Esophagus muscularis mucosa (tissue), 3 donors: ENCODE results near the gene CHRDL2.

Experiments used
- CTCF ChIP-seq, 3 experiments: fragments of 200-600 bp in 2 of 3; fragments of 450-650 bp in 1 of 3; sonication (generic) in 2 of 3; IDR thresholded peaks; one replicate each; pipeline ENCODE4 v1.5.1; 2017 to 2019; ENCODE audit warnings: antibody characterized with exemption in 3 of 3, mild to moderate bottlenecking in 2 of 3, moderate library complexity in 1 of 3
- POLR2A ChIP-seq: fragments of 450-650 bp; IDR thresholded peaks from one replicate; pipeline ENCODE4 v1.6.1; 2017; ENCODE audit warnings: antibody characterized with exemption, moderate library complexity, mild to moderate bottlenecking, low read depth

GRCh38 chr11:74743640-74744039 lies 12.4 kb upstream of the CHRDL2 start:
- TF ChIP-seq CTCF (IDR thresholded peaks at IDR 0.05) (no peak), POLR2A (no peak)
